ENCODE measurements around the gene FOXD4L5. TPM values are rescaled to one million over a fixed set of nuclear protein-coding genes. Genes with fewer than 3 reads are reported as not detected.
"Not testable (repeated sequence)": the region's sequence is repeated elsewhere in the genome, so short reads cannot be mapped to it uniquely, and the experiment has no call there.

The FOXD4L5 gene
- 0.16 and 0.35 TPM in 2 replicates for total RNA-seq
- long read RNA-seq: 0 reads

GRCh38 chr9:65285109-65285508, at the start of gene FOXD4L5:
Gene FOXD4L5, minus strand, starts transcription at chr9:65285209. Its CDS starts 832 bp downstream, at chr9:65284377.
- not testable (repeated sequence) for H3K27ac Mint-ChIP-seq (ENCODE audit: unreplicated experiment); H3K9me3 Mint-ChIP-seq (ENCODE audit: unreplicated experiment); H3K4me1 Mint-ChIP-seq (ENCODE audit: unreplicated experiment); DNase-seq (ENCODE audit: extremely low spot score, unreplicated experiment); H3K27me3 Mint-ChIP-seq (ENCODE audit: unreplicated experiment); H3K36me3 Mint-ChIP-seq (ENCODE audit: unreplicated experiment); H3K4me3 Mint-ChIP-seq (ENCODE audit: unreplicated experiment)

- not testable (repeated sequence) for H3K9me3 Mint-ChIP-seq (ENCODE audit: unreplicated experiment); H3K36me3 Mint-ChIP-seq (ENCODE audit: unreplicated experiment)
These were observed 1.1 kb downstream of the FOXD4L5 start for GRCh38 chr9:65283943-65284342.

GRCh38 chr9:65282976-65283375, 2.0 kb downstream of the FOXD4L5 start:
- not testable (repeated sequence) for H3K27ac Mint-ChIP-seq (ENCODE audit: unreplicated experiment); H3K27me3 Mint-ChIP-seq (ENCODE audit: unreplicated experiment); H3K9me3 Mint-ChIP-seq (ENCODE audit: unreplicated experiment); DNase-seq (ENCODE audit: extremely low spot score, unreplicated experiment); H3K36me3 Mint-ChIP-seq (ENCODE audit: unreplicated experiment); H3K4me1 Mint-ChIP-seq (ENCODE audit: unreplicated experiment); H3K4me3 Mint-ChIP-seq (ENCODE audit: unreplicated experiment)

More at GRCh38 chr9:65283943-65284342, 1.1 kb downstream of the FOXD4L5 start:
- not testable (repeated sequence) for H3K27ac Mint-ChIP-seq (ENCODE audit: unreplicated experiment); H3K27me3 Mint-ChIP-seq (ENCODE audit: unreplicated experiment); H3K4me1 Mint-ChIP-seq (ENCODE audit: unreplicated experiment); H3K4me3 Mint-ChIP-seq (ENCODE audit: unreplicated experiment)
- DNase-seq (ENCODE audit: extremely low spot score, unreplicated experiment): peak; percentile 49
